MV-4-11 (cell line): ENCODE measurements around the gene PHYKPL.
A peak's percentile ranks its signal among the peaks of the same experiment; 100 is the strongest.
"Not testable (repeated sequence)": the region's sequence is repeated elsewhere in the genome, so short reads cannot be mapped to it uniquely, and the experiment has no call there.

Source experiments
- DNase-seq: peaks from one replicate; lab custom pipeline; 2025; lab: John Stamatoyannopoulos, UW

The PHYKPL gene

GRCh38 chr5:178239626-178240301 lies 7.2 kb upstream of the PHYKPL start:
- not testable (repeated sequence) for DNase-seq

DNA sequence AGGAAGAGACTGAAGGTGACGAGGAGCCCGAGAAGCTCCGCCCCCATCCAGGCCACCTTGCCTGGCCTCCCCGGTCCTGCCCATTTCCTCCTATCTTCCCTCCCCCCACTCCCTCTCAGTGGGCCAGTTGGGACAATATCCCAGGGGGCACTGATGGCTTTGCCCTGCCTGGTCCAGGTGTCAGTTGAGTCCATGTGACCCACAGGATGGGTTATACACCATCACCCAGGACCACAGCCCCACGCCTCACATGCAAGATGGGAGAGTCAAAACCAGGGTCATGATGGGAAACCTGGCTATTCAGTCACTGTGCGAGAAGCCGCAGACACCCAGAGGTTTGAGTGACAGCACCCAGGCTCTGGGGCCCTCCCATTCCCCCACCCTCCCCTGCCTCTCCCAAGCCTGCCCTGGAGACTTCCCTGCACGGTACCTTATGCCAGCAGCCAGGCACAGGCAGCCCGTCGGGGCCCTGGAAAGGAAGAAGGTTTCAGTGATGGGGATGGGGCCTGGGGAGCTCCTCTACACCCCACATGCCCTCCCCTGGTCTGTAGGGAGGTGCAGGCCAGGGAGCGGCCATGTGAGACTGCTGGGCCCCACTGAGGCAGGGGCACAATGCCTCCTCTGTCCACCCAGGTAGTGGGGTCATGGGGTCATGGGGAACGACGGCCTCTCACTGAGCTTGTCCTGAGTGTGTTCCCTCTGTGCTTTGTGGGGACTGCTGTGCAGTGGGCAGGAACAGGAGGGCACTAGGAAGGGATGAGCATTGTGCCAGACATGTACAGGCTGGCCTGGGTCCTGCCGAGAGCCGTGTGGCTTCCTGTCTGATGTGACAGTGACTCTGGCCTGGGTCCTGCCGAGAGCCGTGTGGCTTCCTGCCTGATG lies 6.3 kb upstream of the PHYKPL start:
- peak; percentile 12 for DNase-seq

- DNase-seq = no peak
These were observed 5.7 kb upstream of the PHYKPL start for GRCh38 chr5:178238313-178238635.

GRCh38 chr5:178237431-178238312 lies 5.1 kb upstream of the PHYKPL start:
- peak; percentile 55 for DNase-seq

DNA sequence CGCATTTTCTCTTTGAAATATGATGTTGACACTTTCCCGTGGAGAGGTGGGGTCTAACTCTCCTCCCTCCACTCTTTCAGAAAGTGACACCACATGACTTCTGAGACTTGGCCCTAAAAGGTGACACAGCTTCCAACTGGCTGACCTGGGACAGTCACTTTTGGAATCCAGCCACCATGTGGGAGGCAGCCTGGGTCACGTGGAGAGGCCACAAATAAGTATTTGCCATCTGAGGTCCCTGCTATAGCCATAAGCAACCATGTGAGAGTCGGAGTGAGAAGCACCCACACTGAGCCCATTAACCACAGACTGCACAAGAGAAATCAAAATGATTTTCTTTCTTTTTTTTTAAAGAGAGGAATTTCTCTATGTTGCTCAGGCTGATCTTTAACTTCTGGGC lies 4.1 kb upstream of the PHYKPL start:
- DNase-seq = peak; percentile 18

DNA sequence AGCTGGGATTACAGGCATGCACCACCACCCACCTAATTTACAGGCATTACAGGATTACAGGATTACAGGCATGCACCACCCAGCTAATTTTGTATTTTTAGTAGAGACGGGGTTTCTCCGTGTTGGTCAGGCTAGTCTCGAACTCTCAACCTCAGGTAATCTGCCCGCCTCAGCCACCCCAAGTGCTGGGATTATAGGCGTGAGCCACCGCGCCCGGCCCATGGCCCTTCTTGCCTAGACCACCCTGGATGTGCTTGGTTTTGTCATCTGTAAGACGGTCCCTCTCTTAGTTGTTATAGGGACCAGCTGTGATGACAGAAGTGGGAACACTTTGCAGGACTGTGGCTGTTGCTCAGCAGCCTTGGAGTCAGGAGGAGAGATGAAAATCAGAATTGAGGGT lies 3.5 kb upstream of the PHYKPL start:
- DNase-seq = no peak

DNA sequence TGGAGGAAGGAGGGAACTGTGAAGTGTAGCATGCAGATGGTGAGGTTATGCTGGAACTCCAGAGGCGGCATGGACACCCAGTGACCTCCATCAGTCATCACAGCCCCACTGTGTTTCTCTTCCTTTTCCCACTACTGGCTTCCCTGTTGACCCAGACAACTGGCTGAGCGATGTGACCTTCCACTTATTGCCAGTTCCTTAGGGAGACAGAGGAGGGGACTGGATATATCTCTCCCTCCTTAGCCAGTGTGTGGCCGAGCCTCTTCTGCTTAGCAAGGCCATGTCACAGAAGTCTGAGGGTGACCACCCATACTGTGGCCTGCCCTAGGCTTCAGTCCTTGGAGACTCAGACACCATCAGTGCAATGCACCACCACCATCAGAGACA lies 3.0 kb upstream of the PHYKPL start:
- DNase-seq = no peak

- DNase-seq = peak; percentile 60
These were observed 2.4 kb upstream of the PHYKPL start for GRCh38 chr5:178234750-178235587.

DNA sequence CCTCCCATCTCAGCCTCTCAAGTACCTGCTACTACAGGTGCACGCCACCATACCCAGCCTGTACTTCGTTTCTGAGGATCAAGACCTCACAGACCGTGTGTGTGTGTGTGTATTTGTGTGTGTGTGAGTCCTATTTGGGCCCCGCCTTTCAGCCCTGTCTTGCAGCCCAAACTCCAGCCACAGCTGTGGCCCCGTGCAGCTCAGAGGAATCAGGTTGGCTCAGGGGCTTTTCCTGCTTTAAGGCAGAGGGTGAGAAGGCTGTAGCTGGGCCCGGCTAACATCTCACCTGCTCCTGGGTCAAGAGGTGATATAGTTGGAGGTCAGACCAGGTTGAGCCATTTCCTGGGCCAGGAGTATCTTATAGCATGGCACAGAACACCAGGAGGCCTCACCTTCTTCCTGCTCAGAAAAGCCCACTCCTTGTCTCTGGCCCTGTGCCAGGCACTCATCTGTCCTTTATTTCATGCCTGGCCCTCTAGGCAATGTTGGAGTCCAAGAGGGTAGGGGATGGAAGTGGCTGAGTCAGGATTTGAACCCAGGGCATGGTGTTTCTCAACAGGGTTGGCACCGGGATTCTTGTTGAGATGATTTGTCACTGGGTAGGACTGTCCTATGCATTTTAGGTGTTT lies 1.6 kb upstream of the PHYKPL start:
- DNase-seq = no peak

DNA sequence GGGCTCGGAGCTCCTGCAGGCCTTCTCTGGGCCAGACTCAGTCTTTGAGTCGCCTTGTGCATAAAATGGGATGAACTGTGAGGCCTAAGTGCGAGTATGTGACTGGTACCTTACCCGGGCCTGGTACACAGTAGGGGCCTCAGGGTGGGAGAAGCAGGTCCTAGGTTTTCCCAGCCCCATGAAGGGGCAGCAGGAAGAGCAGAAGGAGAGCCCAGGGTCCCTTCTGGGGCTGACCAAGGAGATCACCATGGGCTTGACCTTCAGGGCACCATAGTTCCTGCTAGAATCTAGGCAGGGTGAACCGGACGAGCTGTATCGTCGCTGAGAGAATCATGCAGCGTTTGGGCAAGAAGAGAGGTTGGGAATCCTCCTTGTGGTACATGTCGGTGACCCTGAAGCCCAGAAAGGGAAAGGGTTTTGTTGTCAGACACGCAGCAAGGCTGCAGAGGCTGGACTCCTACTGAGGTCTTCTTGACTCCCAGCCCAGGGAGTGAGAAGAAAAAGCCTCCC lies 373 bp upstream of the PHYKPL start:
- DNase-seq = no peak

DNA sequence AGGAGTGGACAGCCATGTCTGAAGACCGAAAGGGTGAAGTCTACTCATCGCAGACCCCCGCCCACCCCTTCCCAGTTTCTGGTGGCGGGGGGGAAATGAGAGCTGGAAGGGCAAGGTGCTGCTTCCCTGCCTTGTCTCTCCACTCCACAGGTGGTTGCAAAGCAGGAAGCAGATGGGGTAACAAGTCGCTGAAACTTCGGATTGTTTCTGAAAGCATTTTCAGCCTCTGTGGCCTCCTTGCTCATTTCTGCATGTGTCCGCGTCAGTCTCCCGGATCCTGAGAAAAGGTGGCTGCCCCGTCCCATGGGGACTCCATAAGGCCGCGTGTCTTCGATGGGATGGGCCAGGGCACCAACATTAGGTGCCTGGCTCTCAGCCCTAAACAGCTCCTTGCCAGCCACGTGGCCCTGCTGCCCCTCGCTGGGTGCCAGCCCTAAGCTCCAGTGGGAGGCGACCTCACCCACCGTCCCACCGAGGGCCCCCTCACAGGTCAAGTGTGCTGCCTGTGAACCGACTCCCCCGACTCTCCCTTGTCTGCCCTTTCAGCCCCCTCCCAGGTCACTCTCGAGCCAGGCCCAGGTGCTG lies 971 bp downstream of the PHYKPL start:
- DNase-seq = no peak

GRCh38 chr5:178230879-178231538 lies 1.6 kb downstream of the PHYKPL start:
- DNase-seq = no peak

- no peak for DNase-seq
These were observed 2.7 kb downstream of the PHYKPL start for GRCh38 chr5:178229861-178230260.

DNA sequence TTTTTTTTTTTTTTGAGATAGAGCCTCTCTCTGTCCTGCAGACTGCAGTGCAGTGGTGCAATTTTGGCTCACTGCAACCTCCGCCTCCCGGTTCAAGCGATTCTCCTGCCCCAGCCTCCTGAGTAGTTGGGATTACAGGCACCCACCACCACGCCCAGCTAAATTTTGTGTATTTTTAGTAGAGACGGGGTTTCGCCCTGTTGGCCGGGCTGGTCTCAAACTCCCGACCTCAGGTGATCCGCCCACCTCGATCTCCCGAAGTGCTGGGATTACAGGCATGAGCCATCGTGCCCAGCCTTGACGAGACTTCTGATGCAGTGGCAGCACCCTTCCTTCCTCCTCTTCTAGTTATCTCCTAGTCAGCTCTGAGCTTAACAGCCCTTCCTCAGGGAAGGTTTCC lies 3.5 kb downstream of the PHYKPL start:
- DNase-seq = not testable (repeated sequence)

GRCh38 chr5:178228609-178229008 lies 4.0 kb downstream of the PHYKPL start:
- DNase-seq = no peak

- DNase-seq = no peak
These were observed 4.7 kb downstream of the PHYKPL start for GRCh38 chr5:178227929-178228328.

GRCh38 chr5:178227138-178227659 lies 5.4 kb downstream of the PHYKPL start:
- DNase-seq = no peak

DNA sequence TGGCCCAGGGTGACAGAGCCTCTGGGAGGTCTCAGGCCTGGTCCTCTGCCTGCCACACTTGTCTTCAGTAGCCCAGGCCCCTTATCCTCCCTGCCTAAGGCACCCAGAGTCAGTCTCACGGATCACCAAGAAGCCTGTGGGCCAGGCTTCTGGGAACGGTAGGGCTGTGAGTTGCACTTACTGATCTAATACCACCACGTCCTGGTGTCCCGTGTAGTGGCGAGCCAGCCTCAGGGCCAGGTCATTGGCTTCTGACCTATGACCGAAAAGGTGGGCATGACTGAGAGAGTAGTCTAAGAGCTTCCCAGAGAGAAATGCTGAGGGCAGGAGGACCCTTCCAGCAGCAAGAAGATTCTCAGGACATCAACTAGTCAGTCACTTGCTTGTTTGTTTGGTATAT lies 7.4 kb downstream of the PHYKPL start:
- DNase-seq = no peak

GRCh38 chr5:178224403-178224802 lies 8.2 kb downstream of the PHYKPL start:
- DNase-seq = no peak

GRCh38 chr5:178223828-178224335 lies 8.7 kb downstream of the PHYKPL start:
- DNase-seq = no peak
